ENCODE measurements around the gene PTBP2.

Gene PTBP2, protein sequence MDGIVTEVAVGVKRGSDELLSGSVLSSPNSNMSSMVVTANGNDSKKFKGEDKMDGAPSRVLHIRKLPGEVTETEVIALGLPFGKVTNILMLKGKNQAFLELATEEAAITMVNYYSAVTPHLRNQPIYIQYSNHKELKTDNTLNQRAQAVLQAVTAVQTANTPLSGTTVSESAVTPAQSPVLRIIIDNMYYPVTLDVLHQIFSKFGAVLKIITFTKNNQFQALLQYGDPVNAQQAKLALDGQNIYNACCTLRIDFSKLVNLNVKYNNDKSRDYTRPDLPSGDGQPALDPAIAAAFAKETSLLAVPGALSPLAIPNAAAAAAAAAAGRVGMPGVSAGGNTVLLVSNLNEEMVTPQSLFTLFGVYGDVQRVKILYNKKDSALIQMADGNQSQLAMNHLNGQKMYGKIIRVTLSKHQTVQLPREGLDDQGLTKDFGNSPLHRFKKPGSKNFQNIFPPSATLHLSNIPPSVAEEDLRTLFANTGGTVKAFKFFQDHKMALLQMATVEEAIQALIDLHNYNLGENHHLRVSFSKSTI

GRCh38 chr1:96721416-96722160, at the start of gene PTBP2:
TSS of gene PTBP2 (plus strand) at chr1:96721784. CDS start at chr1:96721865, 81 bp downstream.
- H3K4me3 ChIP-seq (replicated peaks; ENCODE audit: low read depth, low read length) = peak within 1 kb of the TSS; percentile 83
- no peak for DNase-seq (ENCODE audit: extremely low read depth, low read depth)
- no peak for TF ChIP-seq CTCF (IDR thresholded peaks at IDR 0.05; ENCODE audit: low read depth, low read length, missing control alignments)

GRCh38 chr1:96674915-96675314, 46.7 kb upstream of the PTBP2 start:
- no peak overlapping the region for H3K4me3 ChIP-seq (replicated peaks; ENCODE audit: low read depth, low read length)
- TF ChIP-seq CTCF (IDR thresholded peaks at IDR 0.05; ENCODE audit: low read depth, low read length, missing control alignments) = no peak
- DNase-seq (ENCODE audit: extremely low read depth, low read depth) = no peak

DNA sequence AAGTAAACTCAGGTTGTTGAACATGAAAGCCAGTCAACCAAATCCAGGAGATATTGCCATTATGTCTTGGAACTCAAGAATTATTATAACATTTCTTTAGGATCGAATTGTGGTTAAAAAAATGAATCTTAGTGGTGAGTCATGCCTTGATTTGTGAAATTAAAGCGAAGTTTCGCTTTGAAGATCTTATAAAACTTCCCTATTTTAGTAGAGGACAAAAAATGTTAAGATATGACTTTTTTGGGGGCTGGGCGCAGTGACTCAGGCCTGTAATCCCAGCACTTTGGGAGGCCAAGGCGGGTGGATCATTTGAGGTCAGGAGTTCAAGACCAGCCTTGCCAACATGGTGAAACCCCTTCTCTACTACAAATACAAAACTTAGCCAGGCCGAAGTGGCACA, 39.5 kb upstream of the PTBP2 start:
- no peak overlapping the region for H3K4me3 ChIP-seq (replicated peaks; ENCODE audit: low read depth, low read length)
- DNase-seq (ENCODE audit: extremely low read depth, low read depth) = no peak
- no peak for TF ChIP-seq CTCF (IDR thresholded peaks at IDR 0.05; ENCODE audit: low read depth, low read length, missing control alignments)

- no peak for DNase-seq (ENCODE audit: extremely low read depth, low read depth)
- no peak overlapping the region for H3K4me3 ChIP-seq (replicated peaks; ENCODE audit: low read depth, low read length)
- TF ChIP-seq CTCF (IDR thresholded peaks at IDR 0.05; ENCODE audit: low read depth, low read length, missing control alignments) = no peak
Measured at GRCh38 chr1:96683931-96684330, 37.7 kb upstream of the PTBP2 start.

- no peak for TF ChIP-seq CTCF (IDR thresholded peaks at IDR 0.05; ENCODE audit: low read depth, low read length, missing control alignments)
- DNase-seq (ENCODE audit: extremely low read depth, low read depth) = no peak
- no peak overlapping the region for H3K4me3 ChIP-seq (replicated peaks; ENCODE audit: low read depth, low read length)
Measured at GRCh38 chr1:96684744-96685143, 36.8 kb upstream of the PTBP2 start.

GRCh38 chr1:96688767-96689166, 32.8 kb upstream of the PTBP2 start:
- TF ChIP-seq CTCF (IDR thresholded peaks at IDR 0.05; ENCODE audit: low read depth, low read length, missing control alignments) = no peak
- H3K4me3 ChIP-seq (replicated peaks; ENCODE audit: low read depth, low read length) = no peak overlapping the region
- no peak for DNase-seq (ENCODE audit: extremely low read depth, low read depth)
